ENCODE data around the gene AMN.

GRCh38 chr14:102873131-102873530 lies 49.3 kb upstream of the AMN start:
- TF ChIP-seq POLR2A (IDR thresholded peaks at IDR 0.05) = no peak
- no peak for TF ChIP-seq CTCF (IDR thresholded peaks at IDR 0.05)
